NB4 (cell line): ENCODE results near the gene KRT82.

Experiments used
- DNase-seq: peaks from one replicate; pipeline ENCODE4 v3.0.0; 2010; ENCODE audit warnings: low read depth
- H3K4me3 ChIP-seq: one replicate; pipeline ENCODE4 v1.5.1; 2011; ENCODE audit warnings: mild to moderate bottlenecking, low read depth, low read length, moderate library complexity
- MAX ChIP-seq: IDR thresholded peaks from 2 replicates; pipeline ENCODE4 v1.6.1; 2011; ENCODE audit warnings: low read depth, low read length
- MYC ChIP-seq: IDR thresholded peaks from 2 replicates; pipeline ENCODE4 v1.6.1; 2011; ENCODE audit warnings: low read depth, low read length
- POLR2A ChIP-seq: IDR thresholded peaks from 2 replicates; pipeline ENCODE4 v1.6.1; 2011; ENCODE audit warnings: mild to moderate bottlenecking; ENCODE audit not compliant: insufficient read length; ENCODE audit errors: extremely low read depth
- TF ChIP-seq, protein P1 (sequence below): IDR thresholded peaks from one replicate; pipeline ENCODE4 v1.5.1; 2012; ENCODE audit warnings: low read depth, low read length

The KRT82 gene

GRCh38 chr12:52372216-52373154 is 33.6 kb downstream of the KRT82 start:
- TF ChIP-seq MYC: no peak
- TF ChIP-seq, protein P1, sequence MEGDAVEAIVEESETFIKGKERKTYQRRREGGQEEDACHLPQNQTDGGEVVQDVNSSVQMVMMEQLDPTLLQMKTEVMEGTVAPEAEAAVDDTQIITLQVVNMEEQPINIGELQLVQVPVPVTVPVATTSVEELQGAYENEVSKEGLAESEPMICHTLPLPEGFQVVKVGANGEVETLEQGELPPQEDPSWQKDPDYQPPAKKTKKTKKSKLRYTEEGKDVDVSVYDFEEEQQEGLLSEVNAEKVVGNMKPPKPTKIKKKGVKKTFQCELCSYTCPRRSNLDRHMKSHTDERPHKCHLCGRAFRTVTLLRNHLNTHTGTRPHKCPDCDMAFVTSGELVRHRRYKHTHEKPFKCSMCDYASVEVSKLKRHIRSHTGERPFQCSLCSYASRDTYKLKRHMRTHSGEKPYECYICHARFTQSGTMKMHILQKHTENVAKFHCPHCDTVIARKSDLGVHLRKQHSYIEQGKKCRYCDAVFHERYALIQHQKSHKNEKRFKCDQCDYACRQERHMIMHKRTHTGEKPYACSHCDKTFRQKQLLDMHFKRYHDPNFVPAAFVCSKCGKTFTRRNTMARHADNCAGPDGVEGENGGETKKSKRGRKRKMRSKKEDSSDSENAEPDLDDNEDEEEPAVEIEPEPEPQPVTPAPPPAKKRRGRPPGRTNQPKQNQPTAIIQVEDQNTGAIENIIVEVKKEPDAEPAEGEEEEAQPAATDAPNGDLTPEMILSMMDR: peak; percentile 75
- H3K4me3 ChIP-seq: no peak overlapping the region
- DNase-seq: peak; percentile 80

GRCh38 chr12:52371716-52372115 is 34.4 kb downstream of the KRT82 start:
- TF ChIP-seq POLR2A (no peak), MAX (no peak), MYC (no peak)
- TF ChIP-seq, protein P1: no peak
- H3K4me3 ChIP-seq: no peak overlapping the region
- DNase-seq: no peak

GRCh38 chr12:52370926-52371608 is 35.1 kb downstream of the KRT82 start:
- DNase-seq: no peak
- no peak overlapping the region for H3K4me3 ChIP-seq
- TF ChIP-seq, protein P1: no peak
- TF ChIP-seq MAX (no peak), POLR2A (no peak), MYC (no peak)

DNA sequence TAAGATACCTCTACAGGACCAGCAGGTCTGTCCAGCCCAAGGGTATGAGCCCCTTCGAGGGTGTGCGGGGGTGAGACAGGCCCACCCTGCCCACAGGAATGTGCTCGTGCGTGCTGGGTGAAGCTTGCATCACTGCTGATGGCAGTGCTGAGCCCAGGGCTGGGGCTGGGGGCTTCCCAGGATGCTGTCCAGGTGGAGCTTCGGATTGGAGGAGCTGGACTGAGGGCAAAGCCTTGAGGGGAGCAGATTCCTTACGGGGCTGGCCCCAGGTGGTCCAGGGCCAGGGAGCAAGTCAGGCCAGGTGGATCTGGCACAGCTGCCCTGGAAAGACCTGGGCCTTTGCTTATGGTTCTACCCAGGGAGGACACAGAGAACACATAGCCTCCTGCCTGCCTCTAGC is 36.3 kb downstream of the KRT82 start:
- TF ChIP-seq MYC (no peak), POLR2A (no peak), MAX (no peak)
- TF ChIP-seq, protein P1: no peak
- H3K4me3 ChIP-seq: no peak overlapping the region
- no peak for DNase-seq

DNA sequence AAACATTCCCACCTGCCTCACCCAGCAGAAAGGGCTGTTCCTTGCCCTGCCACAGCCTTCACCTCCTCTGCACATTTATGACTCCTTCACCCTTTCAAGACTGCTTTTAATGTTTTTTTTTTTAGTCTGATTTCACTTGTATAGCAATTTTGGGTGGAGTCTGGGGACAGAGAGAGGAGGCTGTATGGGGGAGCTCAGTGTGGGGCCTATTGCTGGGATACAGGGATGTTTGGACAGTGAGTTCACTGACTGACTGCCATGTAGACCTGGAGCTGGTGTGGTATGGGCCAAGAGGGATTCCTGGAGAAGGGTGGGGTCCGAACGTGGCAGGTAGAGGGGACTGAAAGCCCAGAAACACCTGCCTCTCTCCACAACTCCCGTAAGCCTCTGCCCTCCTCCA is 36.9 kb downstream of the KRT82 start:
- TF ChIP-seq, protein P1: no peak
- TF ChIP-seq MAX: no peak
- no peak for TF ChIP-seq POLR2A
- no peak for TF ChIP-seq MYC
- DNase-seq: no peak
- no peak overlapping the region for H3K4me3 ChIP-seq
